HUES48 (cell line): Measurements from ENCODE around the gene TREML4.
"Not testable (repeated sequence)": the region's sequence is repeated elsewhere in the genome, so short reads cannot be mapped to it uniquely, and the experiment has no call there.

Source experiments
- H3K27ac ChIP-seq: one replicate; pipeline ENCODE4 v1.7.0; 2013; ENCODE audit warnings: low read depth, low read length, inconsistent platforms
- H3K27me3 ChIP-seq: 2 replicates; pipeline ENCODE4 v1.6.1; 2013; ENCODE audit warnings: mild to moderate bottlenecking, low read length; ENCODE audit not compliant: control insufficient read depth, insufficient read depth
- H3K36me3 ChIP-seq: 2 replicates; pipeline ENCODE4 v1.6.1; 2013; ENCODE audit warnings: low read length; ENCODE audit not compliant: control insufficient read depth, insufficient read depth
- H3K4me1 ChIP-seq: 2 replicates; pipeline ENCODE4 v1.6.1; 2013; ENCODE audit warnings: mild to moderate bottlenecking, low read length; ENCODE audit not compliant: control insufficient read depth, insufficient read depth
- H3K4me3 ChIP-seq: 2 replicates; pipeline ENCODE4 v1.5.1; 2013; ENCODE audit warnings: mild to moderate bottlenecking, low read depth, low read length
- H3K9ac ChIP-seq: 2 replicates; pipeline ENCODE4 v1.6.1; 2013; ENCODE audit warnings: mild to moderate bottlenecking, low read depth, low read length, moderate library complexity
- H3K9me3 ChIP-seq: 2 replicates; pipeline ENCODE4 v1.6.1; 2013; ENCODE audit warnings: low read length; ENCODE audit not compliant: control insufficient read depth, insufficient read depth

Gene TREML4

GRCh38 chr6:41228096-41228495 lies at the start of gene TREML4:
TSS of gene TREML4 (plus strand) at chr6:41228349. CDS start at chr6:41228428, 79 bp downstream.
- Histone ChIP-seq H3K27me3 (no peaks in the 10 kb centered on the region), H3K9ac (no peak within 1 kb of the TSS), H3K4me3 (no peak within 1 kb of the TSS), H3K36me3 (no peaks in the 10 kb centered on the region), H3K4me1 (no peaks in the 10 kb centered on the region), H3K9me3 (no peaks in the 10 kb centered on the region), H3K27ac (no peak within 1 kb of the TSS)

- Histone ChIP-seq H3K27ac (no peak overlapping the region), H3K9me3 (no peaks in the 10 kb centered on the region), H3K4me1 (0 out of 2 replicates have a peak, but pooled peaks cover 3% of the 10 kb centered on the region), H3K4me3 (no peak overlapping the region), H3K9ac (no peak overlapping the region), H3K27me3 (no peaks in the 10 kb centered on the region), H3K36me3 (no peaks in the 10 kb centered on the region)
Observed at GRCh38 chr6:41179163-41179562, 49.0 kb upstream of the TREML4 start.

DNA sequence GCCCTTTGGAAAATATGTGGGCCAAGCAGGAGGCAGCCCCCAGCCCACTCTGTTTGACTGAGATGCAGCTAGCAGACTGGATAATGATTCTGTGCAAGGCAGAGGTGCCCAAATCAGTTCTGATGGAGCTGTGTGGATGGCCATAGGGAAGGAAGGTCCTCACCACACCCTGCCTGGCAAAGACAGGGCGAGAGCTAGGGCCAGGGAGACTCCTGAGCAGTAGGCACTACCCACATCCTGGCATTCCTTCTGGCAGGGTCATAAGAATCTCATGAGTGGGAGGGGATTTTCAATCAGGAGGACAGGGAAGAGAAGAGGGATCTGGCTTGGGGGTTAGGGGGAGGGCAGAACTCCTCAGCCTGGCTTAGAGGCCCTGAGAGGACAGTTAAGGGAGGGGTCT lies 46.6 kb upstream of the TREML4 start:
- Histone ChIP-seq H3K9me3 (no peaks in the 10 kb centered on the region), H3K4me1 (0 out of 2 replicates have a peak, but pooled peaks cover 3% of the 10 kb centered on the region), H3K27ac (no peak overlapping the region), H3K27me3 (no peaks in the 10 kb centered on the region), H3K4me3 (no peak overlapping the region), H3K9ac (no peak overlapping the region), H3K36me3 (no peaks in the 10 kb centered on the region)

DNA sequence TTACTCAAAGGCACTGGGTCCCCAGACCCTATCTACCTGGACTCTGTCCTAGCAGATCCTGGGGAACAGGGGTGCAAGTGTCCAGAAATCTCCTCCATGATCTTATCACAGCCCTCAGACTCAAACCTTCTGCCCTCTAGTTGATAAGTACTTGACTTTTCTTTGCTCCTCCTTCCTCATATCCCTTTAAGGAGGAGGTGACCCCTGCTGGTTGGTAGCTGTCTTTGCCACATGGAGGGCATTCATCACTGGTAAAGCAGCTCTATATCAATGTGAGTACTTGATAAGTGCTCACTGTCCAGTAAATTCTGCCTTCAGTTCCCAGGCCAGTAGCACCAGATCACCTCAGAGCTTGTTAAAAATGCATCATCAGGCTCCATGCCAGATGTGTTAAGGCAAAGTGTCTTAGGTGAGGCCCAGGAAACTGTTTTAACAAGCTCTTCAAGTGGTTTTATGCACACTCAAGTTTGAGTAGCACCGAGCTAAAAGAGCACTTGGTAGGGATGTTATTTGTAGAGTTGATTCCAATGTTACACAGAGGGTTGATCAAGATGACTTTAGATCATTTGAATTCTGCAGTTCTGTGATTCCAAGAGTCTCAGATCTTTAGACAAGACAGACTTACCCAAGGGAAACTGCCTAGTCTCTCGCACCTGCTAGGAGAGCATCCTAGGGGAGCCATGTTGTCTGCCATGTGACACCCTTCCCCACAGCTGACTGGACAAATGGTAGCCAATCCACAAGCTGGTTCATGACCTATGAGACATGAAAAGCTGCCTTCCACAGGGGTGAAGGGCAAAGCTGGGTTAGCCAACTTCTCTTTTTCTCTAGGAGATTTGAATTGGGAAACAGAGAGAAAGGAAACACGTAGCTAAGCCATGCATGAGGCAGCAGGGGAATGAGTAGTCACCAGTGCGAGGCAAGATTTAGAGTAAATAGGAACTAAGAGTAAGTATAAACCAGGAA lies 45.8 kb upstream of the TREML4 start:
- no peak overlapping the region for H3K4me3 ChIP-seq
- H3K36me3 ChIP-seq: no peaks in the 10 kb centered on the region
- no peaks in the 10 kb centered on the region for H3K9me3 ChIP-seq
- no peak overlapping the region for H3K9ac ChIP-seq
- H3K27me3 ChIP-seq: no peaks in the 10 kb centered on the region
- H3K27ac ChIP-seq: no peak overlapping the region
- H3K4me1 ChIP-seq: 0 out of 2 replicates have a peak, but pooled peaks cover 3% of the 10 kb centered on the region

- Histone ChIP-seq H3K9me3 (peaks cover 6% of the 10 kb centered on the region; the same call in 1 of the 2 replicates), H3K4me1 (0 out of 2 replicates have a peak, but pooled peaks cover 3% of the 10 kb centered on the region), H3K36me3 (no peaks in the 10 kb centered on the region), H3K27me3 (no peaks in the 10 kb centered on the region), H3K9ac (no peak overlapping the region), H3K4me3 (no peak overlapping the region), H3K27ac (no peak overlapping the region)
Observed at GRCh38 chr6:41184761-41185160, 43.4 kb upstream of the TREML4 start.

GRCh38 chr6:41186031-41186562 lies 42.1 kb upstream of the TREML4 start:
- H3K4me3 ChIP-seq: no peak overlapping the region
- no peaks in the 10 kb centered on the region for H3K36me3 ChIP-seq
- no peak overlapping the region for H3K9ac ChIP-seq
- H3K9me3 ChIP-seq: peaks cover 11% of the 10 kb centered on the region; the same call in 1 of the 2 replicates
- H3K27me3 ChIP-seq: no peaks in the 10 kb centered on the region
- 0 out of 2 replicates have a peak, but pooled peaks cover 3% of the 10 kb centered on the region for H3K4me1 ChIP-seq
- H3K27ac ChIP-seq: no peak overlapping the region

GRCh38 chr6:41187924-41188886 lies 39.9 kb upstream of the TREML4 start:
- no peaks in the 10 kb centered on the region for H3K4me1 ChIP-seq
- no peak overlapping the region for H3K4me3 ChIP-seq
- no peak overlapping the region for H3K27ac ChIP-seq
- H3K9me3 ChIP-seq: peaks cover 11% of the 10 kb centered on the region; the same call in 1 of the 2 replicates
- no peaks in the 10 kb centered on the region for H3K36me3 ChIP-seq
- H3K27me3 ChIP-seq: no peaks in the 10 kb centered on the region
- no peak overlapping the region for H3K9ac ChIP-seq

GRCh38 chr6:41189046-41189445 lies 39.1 kb upstream of the TREML4 start:
- H3K4me3 ChIP-seq, H3K36me3 ChIP-seq, H3K27me3 ChIP-seq, H3K9ac ChIP-seq, H3K27ac ChIP-seq, H3K4me1 ChIP-seq: not testable (repeated sequence)
- H3K9me3 ChIP-seq: peaks cover 11% of the 10 kb centered on the region; the same call in 1 of the 2 replicates

- Histone ChIP-seq H3K4me1 (no peaks in the 10 kb centered on the region), H3K36me3 (no peaks in the 10 kb centered on the region), H3K9ac (no peak overlapping the region), H3K4me3 (no peak overlapping the region), H3K27ac (no peak overlapping the region), H3K27me3 (no peaks in the 10 kb centered on the region), H3K9me3 (peaks cover 11% of the 10 kb centered on the region; the same call in 1 of the 2 replicates)
Observed at GRCh38 chr6:41189967-41190366, 38.2 kb upstream of the TREML4 start.

- H3K9me3 ChIP-seq: peaks cover 11% of the 10 kb centered on the region; the same call in 1 of the 2 replicates
- no peak overlapping the region for H3K9ac ChIP-seq
- no peak overlapping the region for H3K27ac ChIP-seq
- H3K4me3 ChIP-seq: no peak overlapping the region
- H3K27me3 ChIP-seq: no peaks in the 10 kb centered on the region
- H3K4me1 ChIP-seq: no peaks in the 10 kb centered on the region
- H3K36me3 ChIP-seq: no peaks in the 10 kb centered on the region
Observed at GRCh38 chr6:41190791-41191190, 37.4 kb upstream of the TREML4 start.
